ENCODE results near the gene CADM1. TPM values are rescaled to one million over a fixed set of nuclear protein-coding genes. Genes with fewer than 3 reads are reported as not detected.
"Not testable (repeated sequence)": the region's sequence is repeated elsewhere in the genome, so short reads cannot be mapped to it uniquely, and the experiment has no call there.

CADM1 gene
- total RNA-seq, 4 donors from 2014 or later: 10.6 to 15.7 (median 13.8) TPM

DNA sequence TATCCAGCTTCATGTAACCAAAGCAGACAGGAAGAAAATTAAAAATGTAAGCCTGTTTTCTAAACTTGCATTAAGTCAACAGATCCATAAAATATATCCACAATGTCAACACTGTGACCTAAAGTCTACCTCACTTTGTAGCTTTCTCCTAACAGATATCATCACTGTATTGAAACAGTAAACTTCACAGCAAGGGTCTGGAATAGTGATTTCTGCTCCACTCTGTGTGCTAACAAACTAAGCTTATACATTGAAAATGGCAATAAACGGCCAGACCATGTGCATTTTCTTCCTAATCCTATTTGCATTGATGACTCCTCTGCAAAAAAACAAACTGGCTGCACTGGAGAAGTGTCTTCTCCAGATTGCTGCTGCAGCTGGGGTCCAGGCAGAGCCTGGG lies 26.8 kb downstream of the CADM1 start:
- no peak overlapping the region for H3K27ac ChIP-seq (replicated peaks in 1 of 4)
- no peaks in the 10 kb centered on the region for H3K4me1 ChIP-seq
- H3K4me3 ChIP-seq: no peak overlapping the region
- 40% methylated on average over 1 of the region's 1 CpG for WGBS
- H3K36me3 ChIP-seq: no peaks in the 10 kb centered on the region
- intact Hi-C loops (cut with DNase I): no loop called here
- TF ChIP-seq POLR2A (IDR thresholded peaks at IDR 0.05; ENCODE audit: low read depth): no peak
- no peak for TF ChIP-seq POLR2AphosphoS5 (IDR thresholded peaks at IDR 0.05)
- TF ChIP-seq EP300 (IDR thresholded peaks at IDR 0.05): no peak
- TF ChIP-seq, protein P1, sequence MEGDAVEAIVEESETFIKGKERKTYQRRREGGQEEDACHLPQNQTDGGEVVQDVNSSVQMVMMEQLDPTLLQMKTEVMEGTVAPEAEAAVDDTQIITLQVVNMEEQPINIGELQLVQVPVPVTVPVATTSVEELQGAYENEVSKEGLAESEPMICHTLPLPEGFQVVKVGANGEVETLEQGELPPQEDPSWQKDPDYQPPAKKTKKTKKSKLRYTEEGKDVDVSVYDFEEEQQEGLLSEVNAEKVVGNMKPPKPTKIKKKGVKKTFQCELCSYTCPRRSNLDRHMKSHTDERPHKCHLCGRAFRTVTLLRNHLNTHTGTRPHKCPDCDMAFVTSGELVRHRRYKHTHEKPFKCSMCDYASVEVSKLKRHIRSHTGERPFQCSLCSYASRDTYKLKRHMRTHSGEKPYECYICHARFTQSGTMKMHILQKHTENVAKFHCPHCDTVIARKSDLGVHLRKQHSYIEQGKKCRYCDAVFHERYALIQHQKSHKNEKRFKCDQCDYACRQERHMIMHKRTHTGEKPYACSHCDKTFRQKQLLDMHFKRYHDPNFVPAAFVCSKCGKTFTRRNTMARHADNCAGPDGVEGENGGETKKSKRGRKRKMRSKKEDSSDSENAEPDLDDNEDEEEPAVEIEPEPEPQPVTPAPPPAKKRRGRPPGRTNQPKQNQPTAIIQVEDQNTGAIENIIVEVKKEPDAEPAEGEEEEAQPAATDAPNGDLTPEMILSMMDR (IDR thresholded peaks at IDR 0.05): no peak
- H3K9me3 ChIP-seq: no peaks in the 10 kb centered on the region
- no peak for DNase-seq (ENCODE audit: extremely low spot score)
- H3K27me3 ChIP-seq: no peaks in the 10 kb centered on the region

DNA sequence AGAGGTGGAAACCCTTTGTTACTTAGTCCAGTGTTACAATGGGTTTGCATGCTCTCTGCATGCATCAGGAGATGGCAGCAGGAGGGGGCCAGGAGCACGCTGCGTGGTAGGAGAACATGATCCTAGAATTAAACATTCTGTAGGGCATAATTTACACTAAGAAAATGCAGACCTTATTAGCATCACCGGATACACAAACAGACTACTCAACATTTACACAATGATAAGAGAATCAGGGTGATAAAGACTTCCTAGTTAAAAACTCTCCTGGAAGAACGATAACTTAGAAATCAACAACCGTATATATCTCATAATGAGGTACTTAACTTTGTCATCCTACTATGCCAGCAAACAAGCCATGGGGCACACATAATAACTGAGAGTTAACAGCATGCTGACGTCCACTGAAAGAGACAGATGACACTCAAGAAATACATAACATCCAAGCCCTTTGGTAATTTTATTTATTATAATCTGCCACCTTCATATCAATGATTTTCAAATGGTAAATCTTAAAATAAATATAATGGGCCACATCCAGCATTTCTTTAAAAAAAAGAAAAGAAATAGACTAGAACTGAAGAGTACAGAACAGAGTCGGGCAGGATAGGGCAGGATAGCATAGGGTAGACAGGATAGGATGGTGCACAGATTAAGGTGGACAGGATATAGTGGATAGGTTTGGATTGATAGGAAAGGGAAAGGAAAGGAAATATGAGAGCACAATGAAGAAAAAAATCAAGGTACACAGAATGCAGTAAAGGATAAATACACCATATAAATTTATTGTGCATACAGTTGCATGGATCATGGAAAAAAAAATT lies 27.5 kb downstream of the CADM1 start:
- intact Hi-C loops (cut with DNase I): no loop called here
- DNase-seq (ENCODE audit: extremely low spot score): no peak
- Histone ChIP-seq H3K9me3 (no peaks in the 10 kb centered on the region), H3K4me1 (no peaks in the 10 kb centered on the region), H3K27ac (replicated peaks in 1 of 4) (no peak overlapping the region), H3K4me3 (no peak overlapping the region), H3K27me3 (no peaks in the 10 kb centered on the region), H3K36me3 (no peaks in the 10 kb centered on the region)
- TF ChIP-seq EP300 (IDR thresholded peaks at IDR 0.05) (no peak), POLR2AphosphoS5 (IDR thresholded peaks at IDR 0.05) (no peak), POLR2A (IDR thresholded peaks at IDR 0.05; ENCODE audit: low read depth) (no peak)
- TF ChIP-seq, protein P1 (IDR thresholded peaks at IDR 0.05): no peak
- 83% methylated on average over 7 of the region's 7 CpGs for WGBS

DNA sequence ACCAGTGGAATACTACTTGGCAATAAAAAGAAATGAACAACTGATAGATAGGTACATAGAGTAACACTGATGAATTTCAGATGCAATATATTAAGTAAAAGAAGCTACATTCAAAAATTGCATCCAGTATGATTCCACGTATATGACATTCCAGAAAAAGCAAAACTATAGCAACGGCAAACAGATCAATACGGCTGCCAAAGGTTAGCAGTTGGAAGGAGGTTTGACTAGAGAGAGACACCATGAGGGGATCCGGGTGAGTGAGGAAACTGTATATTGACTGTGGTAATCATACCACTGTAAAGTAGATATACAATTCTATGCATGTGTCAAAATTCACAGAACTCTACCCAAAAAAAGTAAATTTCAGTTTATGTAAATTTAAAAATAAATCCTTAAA lies 28.7 kb downstream of the CADM1 start:
- no peak overlapping the region for H3K4me3 ChIP-seq
- 90% methylated on average over 4 of the region's 4 CpGs for WGBS
- intact Hi-C loops (cut with DNase I): no loop called here
- no peak for TF ChIP-seq EP300 (IDR thresholded peaks at IDR 0.05)
- TF ChIP-seq, protein P1 (IDR thresholded peaks at IDR 0.05): no peak
- TF ChIP-seq POLR2A (IDR thresholded peaks at IDR 0.05; ENCODE audit: low read depth): no peak
- no peak for TF ChIP-seq POLR2AphosphoS5 (IDR thresholded peaks at IDR 0.05)
- DNase-seq (ENCODE audit: extremely low spot score): no peak
- H3K27me3 ChIP-seq: no peaks in the 10 kb centered on the region
- H3K27ac ChIP-seq (replicated peaks in 1 of 4): no peak overlapping the region
- H3K4me1 ChIP-seq: no peaks in the 10 kb centered on the region
- no peaks in the 10 kb centered on the region for H3K9me3 ChIP-seq
- no peaks in the 10 kb centered on the region for H3K36me3 ChIP-seq

DNA sequence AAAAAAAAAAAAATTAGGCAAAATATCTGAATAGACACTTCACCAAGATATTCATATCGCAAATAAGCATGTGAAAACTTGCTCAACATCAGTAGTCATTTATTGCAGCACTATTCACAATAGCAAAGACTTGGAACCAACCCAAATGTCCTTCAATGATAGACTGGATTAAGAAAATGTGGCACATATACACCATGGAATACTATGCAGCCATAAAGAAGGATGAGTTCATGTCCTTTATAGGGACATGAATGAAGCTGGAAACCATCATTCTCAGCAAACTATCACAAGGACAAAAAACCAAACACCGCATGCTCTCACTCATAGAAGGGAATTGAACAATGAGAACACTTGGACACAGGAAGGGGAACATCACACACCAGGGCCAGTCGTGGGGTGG lies 29.9 kb downstream of the CADM1 start:
- WGBS: 91% methylated on average over 3 of the region's 3 CpGs
- H3K27ac ChIP-seq (replicated peaks in 1 of 4); H3K36me3 ChIP-seq; DNase-seq (ENCODE audit: extremely low spot score); H3K4me3 ChIP-seq; H3K9me3 ChIP-seq; intact Hi-C loops (cut with DNase I); H3K27me3 ChIP-seq: not testable (repeated sequence)
- H3K4me1 ChIP-seq: peaks cover 0 to 11% (median 3%) of the 10 kb centered on the region in 4 donors

DNA sequence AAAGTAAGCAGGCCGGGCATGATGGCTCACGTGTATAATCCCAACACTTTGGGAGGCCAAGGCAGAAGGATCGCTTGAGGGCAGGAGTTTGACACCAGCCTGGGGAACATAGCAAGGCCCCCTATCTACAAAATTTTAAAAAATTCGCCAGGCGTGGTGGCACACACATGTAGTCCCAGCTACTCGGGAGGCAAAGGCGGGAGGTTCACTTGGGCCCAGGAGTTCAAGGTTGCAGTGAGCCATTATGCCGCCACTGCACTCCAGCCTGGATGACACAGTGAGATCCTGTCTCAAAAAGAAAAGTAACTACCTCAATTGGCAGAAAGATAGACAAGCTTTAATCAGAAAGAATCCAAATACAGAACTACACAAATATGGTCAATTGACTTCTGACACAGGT lies 31.0 kb downstream of the CADM1 start:
- no peaks in the 10 kb centered on the region for H3K9me3 ChIP-seq
- no peak for DNase-seq (ENCODE audit: extremely low spot score)
- no peaks in the 10 kb centered on the region for H3K27me3 ChIP-seq
- no peaks in the 10 kb centered on the region for H3K36me3 ChIP-seq
- intact Hi-C loops (cut with DNase I): no loop called here
- TF ChIP-seq, protein P1 (IDR thresholded peaks at IDR 0.05): no peak
- TF ChIP-seq POLR2AphosphoS5 (IDR thresholded peaks at IDR 0.05) (no peak), POLR2A (IDR thresholded peaks at IDR 0.05; ENCODE audit: low read depth) (no peak), EP300 (IDR thresholded peaks at IDR 0.05) (no peak)
- no peak overlapping the region for H3K27ac ChIP-seq (replicated peaks in 1 of 4)
- H3K4me1 ChIP-seq: peaks cover 0 to 11% (median 3%) of the 10 kb centered on the region in 4 donors
- no peak overlapping the region for H3K4me3 ChIP-seq
- WGBS: 96% methylated on average over 8 of the region's 8 CpGs

All from esophagus muscularis mucosa (tissue), 4 donors.